GM19372 (cell line): ENCODE data around the gene RAP1GAP.
"Not testable (repeated sequence)": the region's sequence is repeated elsewhere in the genome, so short reads cannot be mapped to it uniquely, and the experiment has no call there.

Experiments
- ATAC-seq: cut with Tn5 transposase; IDR thresholded peaks from one replicate; pipeline ENCODE4 v1.9.1; 2021; ENCODE audit warnings: mild to moderate bottlenecking, low read depth, moderate library complexity; ENCODE audit not compliant: unreplicated experiment

The RAP1GAP gene

GRCh38 chr1:21647431-21648351, 21.5 kb downstream of the RAP1GAP start:
- no peak for ATAC-seq

GRCh38 chr1:21645550-21645949, 23.6 kb downstream of the RAP1GAP start:
- ATAC-seq, result no peak

- no peak for ATAC-seq
Observed at GRCh38 chr1:21644906-21645305, 24.3 kb downstream of the RAP1GAP start.

GRCh38 chr1:21644348-21644747, 24.8 kb downstream of the RAP1GAP start:
- ATAC-seq, result no peak

- ATAC-seq, result no peak
Observed at GRCh38 chr1:21643624-21644023, 25.5 kb downstream of the RAP1GAP start.

GRCh38 chr1:21641967-21642739, 27.0 kb downstream of the RAP1GAP start:
- no peak for ATAC-seq

GRCh38 chr1:21641537-21641936, 27.6 kb downstream of the RAP1GAP start:
- ATAC-seq, result no peak

GRCh38 chr1:21641076-21641475, 28.1 kb downstream of the RAP1GAP start:
- no peak for ATAC-seq

GRCh38 chr1:21640653-21641052, 28.5 kb downstream of the RAP1GAP start:
- ATAC-seq, result no peak

- ATAC-seq, result no peak
Observed at GRCh38 chr1:21639594-21640041, 29.5 kb downstream of the RAP1GAP start.

- ATAC-seq, result no peak
Observed at GRCh38 chr1:21638531-21639341, 30.4 kb downstream of the RAP1GAP start.

GRCh38 chr1:21637514-21637913, 31.6 kb downstream of the RAP1GAP start:
- ATAC-seq, result no peak

GRCh38 chr1:21636029-21636428, 33.1 kb downstream of the RAP1GAP start:
- no peak for ATAC-seq

- ATAC-seq, result no peak
Observed at GRCh38 chr1:21634806-21635535, 34.2 kb downstream of the RAP1GAP start.

- ATAC-seq, result no peak
Observed at GRCh38 chr1:21633992-21634805, 35.0 kb downstream of the RAP1GAP start.

- no peak for ATAC-seq
Observed at GRCh38 chr1:21633141-21633755, 35.9 kb downstream of the RAP1GAP start.

- ATAC-seq, result no peak
Observed at GRCh38 chr1:21631944-21632887, 36.9 kb downstream of the RAP1GAP start.

GRCh38 chr1:21631590-21631943, 37.6 kb downstream of the RAP1GAP start:
- not testable (repeated sequence) for ATAC-seq
